CD4-positive, alpha-beta T cell treated with Interferon alpha-2 for 1 hour (primary cell): ENCODE results near the gene PSMB5.
A peak's percentile ranks its signal among the peaks of the same experiment; 100 is the strongest.
"Not testable (repeated sequence)": the region's sequence is repeated elsewhere in the genome, so short reads cannot be mapped to it uniquely, and the experiment has no call there.

Experiments used
- DNase-seq, 2 donors: peaks; one replicate each; pipeline ENCODE4 v3.0.0-alpha.2; 2020 to 2022

PSMB5 gene

DNA sequence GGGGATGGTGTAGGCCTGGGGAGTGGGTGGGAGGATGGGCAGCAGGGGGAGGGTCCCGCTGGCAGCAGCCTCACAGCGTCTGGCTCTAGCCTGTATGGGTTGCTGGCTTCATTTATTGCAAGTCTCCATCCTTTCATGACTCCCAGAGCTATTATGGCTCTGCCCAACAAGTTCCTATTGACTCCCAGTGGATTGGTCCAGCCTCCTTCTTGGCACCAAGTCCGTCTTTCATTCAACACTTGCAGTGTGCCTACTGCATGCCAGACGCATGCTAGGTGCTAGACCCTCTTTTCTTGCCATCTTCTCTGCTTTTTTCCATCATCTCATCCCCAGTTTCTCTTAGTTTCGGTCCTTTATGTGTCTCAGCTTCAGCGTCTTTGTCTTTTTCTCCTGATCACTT is 8.4 kb upstream of the PSMB5 start:
- no peak for DNase-seq

DNA sequence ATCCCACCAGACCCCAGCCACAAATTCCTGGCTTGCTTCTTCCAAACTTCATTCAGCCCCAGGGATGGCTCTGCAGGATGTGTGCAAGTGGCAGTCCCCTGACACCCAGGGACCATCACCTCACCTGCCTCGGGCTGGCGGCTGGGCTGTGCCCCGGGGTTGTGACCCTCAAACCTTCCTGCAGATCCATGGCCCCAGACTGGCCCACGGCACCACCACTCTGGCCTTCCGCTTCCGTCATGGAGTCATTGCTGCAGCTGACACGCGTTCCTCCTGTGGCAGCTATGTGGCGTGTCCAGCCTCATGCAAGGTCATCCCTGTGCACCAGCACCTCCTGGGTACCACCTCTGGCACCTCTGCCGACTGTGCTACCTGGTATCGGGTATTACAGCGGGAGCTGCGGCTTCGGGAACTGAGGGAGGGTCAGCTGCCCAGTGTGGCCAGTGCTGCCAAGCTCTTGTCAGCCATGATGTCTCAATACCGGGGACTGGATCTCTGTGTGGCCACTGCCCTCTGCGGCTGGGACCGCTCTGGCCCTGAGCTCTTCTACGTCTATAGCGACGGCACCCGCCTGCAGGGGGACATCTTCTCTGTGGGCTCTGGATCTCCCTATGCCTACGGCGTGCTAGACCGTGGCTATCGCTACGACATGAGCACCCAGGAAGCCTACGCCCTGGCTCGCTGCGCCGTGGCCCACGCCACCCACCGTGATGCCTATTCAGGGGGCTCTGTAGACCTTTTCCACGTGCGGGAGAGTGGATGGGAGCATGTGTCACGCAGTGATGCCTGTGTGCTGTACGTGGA is 7.7 kb upstream of the PSMB5 start, which contains the start of gene PSMB11:
Gene PSMB11, plus strand, starts transcription at position 51 of the 804 bp plus-strand sequence. Its CDS starts 14 bp downstream, at position 65.
- no peak for DNase-seq

GRCh38 chr14:23041729-23042128 is 7.0 kb upstream of the PSMB5 start:
- no peak for DNase-seq

DNA sequence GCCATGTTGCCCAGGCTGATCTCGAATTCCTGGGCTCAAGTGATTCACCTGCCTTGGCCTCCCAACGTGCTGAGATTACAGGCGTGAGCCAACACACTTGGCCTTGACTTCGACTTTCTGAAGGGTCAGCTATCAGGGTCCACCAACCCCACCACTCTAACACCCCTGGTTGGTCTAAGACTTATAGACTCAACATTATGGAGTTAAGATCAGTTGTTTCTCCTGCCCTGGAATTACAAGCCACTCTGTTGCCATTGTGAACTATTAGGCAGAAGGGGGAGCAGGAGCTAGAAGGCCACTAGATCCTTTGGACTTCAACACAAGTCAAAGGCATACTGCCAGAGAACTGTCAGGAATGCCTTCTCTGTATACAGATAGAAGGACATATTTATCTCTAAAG is 5.4 kb upstream of the PSMB5 start:
- DNase-seq, result no peak

GRCh38 chr14:23035303-23036144 is 824 bp upstream of the PSMB5 start:
- no peak for DNase-seq

- DNase-seq, result no peak
These were observed 751 bp downstream of the PSMB5 start for GRCh38 chr14:23033801-23034497.

DNA sequence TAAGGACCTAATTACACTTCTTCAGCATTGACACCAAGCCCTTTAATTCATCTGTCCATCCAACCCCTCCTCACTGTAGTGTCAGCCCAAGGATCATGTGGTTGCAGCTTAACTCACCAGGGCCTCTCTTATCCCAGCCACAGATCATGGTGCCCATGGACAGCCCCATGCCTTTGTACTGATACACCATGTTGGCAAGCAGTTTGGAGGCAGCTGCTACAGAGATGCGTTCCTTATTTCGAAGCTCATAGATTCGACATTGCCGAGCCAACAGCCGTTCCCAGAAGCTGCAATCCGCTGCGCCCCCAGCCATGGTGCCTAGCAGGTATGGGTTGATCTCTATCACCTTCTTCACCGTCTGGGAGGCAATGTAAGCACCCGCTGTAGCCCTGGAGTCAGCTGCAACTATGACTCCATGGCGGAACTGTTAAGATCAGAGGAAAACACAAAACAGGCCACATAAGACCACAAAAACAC is 1.4 kb downstream of the PSMB5 start:
- DNase-seq, result no peak

DNA sequence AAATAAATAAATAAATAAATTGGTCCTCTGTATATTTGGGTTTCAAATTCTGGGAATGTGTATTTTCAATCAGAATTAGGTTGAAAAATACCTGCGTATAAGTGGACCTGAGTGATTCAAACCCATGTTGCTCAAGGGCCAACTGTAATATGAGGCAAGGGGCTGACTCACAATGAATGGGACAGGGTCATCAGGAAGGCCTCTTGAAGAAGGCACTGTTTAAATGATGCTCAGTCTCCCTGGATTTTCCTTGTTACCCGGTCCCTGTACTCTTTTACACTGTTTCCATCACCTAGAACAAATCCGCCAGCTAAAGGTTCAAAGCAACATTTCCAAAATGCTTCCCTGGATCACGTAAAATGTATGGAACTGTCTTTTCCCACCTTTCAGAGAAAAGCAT is 3.8 kb downstream of the PSMB5 start:
- no peak for DNase-seq

DNA sequence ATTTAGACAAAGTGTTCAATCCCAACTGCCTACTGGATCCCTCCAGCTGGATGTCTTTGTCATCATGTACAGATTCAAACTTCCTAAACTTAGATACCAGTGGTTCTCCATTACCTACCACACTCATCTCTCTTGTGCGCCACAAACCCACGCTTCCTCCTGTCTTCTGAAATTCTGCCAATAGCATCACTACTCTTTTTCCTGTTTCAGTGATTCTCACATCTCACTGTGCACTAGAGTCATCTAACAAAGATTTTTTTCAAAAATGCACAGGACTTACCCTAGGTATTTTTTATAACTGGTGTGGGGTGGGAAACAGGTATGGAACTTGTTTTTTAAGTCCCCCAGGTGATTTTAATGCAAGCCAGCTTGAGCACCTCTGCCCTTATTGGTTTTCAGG is 5.9 kb downstream of the PSMB5 start:
- DNase-seq, result peak in 1 of 2 donors; percentile 34

DNA sequence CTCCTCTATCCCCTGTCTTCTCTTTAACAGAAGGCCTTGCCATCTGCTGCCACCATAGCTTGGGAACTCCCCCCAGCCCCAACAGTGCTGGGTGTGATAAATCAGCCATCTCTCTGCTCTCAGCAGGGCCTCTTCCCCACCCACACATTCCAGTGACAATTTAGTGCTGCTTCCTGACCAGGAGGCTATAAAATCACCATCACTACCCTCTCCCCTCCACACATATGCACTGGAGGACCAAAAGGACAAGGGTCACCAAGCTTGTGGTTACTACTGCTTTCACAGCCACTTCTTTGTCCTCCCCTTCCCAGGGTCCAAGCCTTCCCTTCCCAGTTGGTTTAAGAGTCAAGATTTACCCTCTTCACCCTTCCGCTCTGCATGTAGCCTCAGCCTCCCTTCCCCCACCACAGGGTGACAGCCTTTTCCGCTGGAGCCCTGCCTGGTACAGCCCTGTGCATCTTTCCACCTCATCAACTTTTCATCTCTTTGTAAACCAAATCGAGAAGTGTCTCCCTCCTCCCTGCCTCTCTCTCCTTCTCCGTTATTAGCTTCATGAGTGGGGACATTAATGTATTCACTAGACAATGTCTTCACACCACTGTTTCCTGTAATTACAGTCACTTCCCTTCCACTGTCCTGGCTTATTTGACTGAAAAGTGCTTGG is 9.4 kb downstream of the PSMB5 start:
- DNase-seq, result no peak

DNA sequence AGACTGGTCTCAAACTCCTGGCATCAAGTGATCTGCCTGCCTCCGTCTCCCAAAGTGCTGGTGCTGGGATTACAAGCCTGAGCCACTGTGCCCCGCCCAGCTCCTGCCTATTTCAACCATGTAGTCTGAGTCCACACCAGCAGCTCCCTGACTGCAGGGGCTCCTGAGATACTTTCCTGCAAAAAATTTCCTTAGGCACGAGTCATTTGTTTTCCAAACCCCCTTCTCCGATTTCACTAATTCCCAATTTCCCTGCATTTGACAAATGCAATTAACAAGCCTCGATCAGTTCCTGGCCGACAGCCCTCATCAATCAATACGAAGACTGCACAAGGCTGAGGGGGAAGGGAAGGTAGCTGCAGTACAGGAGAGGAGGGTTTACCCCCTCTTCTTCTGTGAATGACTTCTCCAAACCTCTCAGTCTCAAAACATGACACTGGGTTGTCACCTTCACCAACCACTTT is 10.1 kb downstream of the PSMB5 start:
- DNase-seq, result no peak

GRCh38 chr14:23023795-23024152 is 10.9 kb downstream of the PSMB5 start:
- DNase-seq, result no peak

DNA sequence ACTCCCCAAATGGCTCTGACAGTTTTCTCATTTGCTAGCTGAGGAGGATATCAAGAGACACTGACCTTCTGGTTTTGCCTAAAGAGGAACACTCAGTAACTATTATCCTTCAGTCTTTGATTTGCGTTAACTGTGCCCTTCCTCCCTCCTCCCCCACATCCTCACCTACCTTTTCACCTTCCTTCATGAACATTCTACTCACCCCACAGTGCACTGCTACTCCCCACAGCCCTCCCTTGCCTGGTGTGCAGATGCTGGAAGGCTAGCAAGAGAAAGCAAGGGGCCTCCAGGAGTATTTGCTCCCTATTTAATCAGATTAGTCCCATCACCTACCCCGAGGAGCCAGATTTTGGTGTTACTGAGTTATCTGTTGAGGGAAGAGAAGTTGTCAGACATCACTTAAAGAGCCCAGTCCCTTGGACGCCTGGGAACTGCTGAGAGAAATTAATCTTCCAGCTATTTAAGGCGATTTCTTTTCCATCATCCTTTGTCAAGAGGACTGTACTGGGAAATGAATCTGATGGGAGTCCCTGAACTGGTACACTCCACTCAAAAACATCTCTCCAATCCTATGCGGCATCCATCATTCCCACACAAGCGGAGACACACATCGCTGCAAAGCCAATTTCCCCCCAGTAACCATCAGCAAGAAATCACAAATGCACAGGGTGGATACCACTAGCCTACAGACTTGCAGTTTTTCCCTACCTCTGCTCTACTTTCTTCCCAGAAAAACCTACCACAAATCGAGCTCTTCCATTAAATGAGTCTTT is 11.5 kb downstream of the PSMB5 start:
- no peak for DNase-seq

DNA sequence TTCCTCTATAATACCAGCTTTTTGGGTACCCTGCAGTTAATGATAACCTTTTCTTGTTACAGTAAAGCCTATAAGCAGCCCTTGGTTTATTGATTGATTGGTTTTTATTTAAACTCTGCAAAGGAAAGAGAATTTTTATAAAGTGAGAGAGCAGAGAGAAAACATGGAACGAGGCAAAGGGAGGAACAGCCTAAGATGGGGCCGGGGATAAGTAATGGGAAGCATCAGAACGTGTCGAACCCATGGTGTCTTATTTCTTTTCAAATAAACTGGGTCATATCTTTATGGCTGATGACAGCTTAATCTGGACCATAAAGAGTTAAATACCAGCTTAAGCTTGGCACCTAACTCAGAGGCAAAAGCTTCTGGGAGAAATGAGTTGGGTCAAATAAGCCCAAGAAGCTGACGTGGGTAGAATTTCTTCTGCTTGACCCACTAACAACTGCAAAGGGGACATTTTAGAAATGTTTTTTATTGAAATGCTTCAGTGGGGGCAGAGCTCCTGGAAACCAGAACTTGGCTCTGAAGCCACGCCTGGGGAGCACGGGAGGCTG is 12.7 kb downstream of the PSMB5 start:
- DNase-seq, result no peak

DNA sequence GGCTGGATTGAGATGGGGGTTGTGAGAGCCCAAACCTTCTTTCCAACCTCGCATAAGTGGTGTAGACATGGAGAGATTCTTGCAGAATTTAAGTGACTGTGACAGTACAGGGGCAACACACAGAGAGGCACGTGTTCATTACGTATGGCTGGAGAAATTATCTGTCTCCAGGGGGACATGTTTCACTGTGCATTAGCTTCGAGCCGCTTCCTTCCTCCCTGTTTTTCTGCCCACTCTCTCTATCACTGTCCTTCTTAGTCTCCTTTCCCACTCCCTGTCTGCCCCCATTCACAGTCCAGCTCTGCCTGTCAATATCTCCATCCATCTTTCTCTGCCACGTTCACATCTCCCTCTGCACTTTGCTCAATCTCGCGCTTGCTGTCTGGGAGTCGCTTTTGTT is 13.3 kb downstream of the PSMB5 start:
- DNase-seq, result no peak

DNA sequence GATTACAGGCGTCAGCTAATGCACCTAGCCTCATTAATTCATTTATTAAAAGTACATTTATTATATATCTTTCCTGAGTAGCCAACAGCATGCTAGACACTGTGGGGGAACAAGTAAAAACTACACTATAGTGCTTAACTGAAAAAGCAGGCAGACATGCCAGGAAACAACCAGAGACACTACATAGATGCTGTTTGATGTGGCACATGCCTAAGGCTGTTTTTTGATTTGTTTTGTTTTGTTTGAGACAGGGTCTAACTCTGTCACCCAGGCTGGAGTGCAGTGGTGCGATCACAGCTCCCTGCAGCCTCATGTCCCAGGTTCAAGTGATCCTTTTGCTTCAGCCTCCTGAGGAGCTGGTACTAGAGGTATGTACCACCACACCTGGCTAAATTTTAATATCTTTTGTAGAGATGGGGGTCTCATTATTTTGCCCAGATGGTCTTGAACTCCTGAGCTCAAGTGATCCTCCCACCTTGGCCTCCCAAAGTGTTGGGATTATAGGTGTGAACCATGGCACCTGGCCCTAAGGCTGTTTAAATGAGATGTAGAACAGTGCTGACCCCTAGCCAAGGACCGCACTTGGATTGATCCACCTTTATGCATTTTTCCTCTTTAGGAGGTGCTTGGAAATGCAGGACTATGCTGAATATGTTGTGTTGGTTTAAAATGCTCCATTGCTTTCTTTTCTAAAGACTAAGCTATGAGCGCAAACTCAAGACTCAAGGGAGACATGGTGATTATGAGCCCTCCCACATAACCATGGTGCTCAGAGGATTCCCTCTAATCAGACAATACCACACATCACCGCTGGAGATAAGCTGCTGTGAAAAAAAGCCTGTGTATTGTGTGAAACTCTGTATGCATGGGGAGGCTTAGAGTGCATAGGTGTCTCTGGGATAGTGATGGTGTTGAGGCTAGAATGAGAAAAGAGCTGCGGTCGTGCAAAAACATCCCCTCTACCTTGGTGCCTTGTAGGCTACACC is 14.3 kb downstream of the PSMB5 start:
- no peak for DNase-seq

GRCh38 chr14:23018107-23018506 is 16.6 kb downstream of the PSMB5 start:
- no peak for DNase-seq

GRCh38 chr14:23017091-23017490 is 17.6 kb downstream of the PSMB5 start:
- no peak for DNase-seq

DNA sequence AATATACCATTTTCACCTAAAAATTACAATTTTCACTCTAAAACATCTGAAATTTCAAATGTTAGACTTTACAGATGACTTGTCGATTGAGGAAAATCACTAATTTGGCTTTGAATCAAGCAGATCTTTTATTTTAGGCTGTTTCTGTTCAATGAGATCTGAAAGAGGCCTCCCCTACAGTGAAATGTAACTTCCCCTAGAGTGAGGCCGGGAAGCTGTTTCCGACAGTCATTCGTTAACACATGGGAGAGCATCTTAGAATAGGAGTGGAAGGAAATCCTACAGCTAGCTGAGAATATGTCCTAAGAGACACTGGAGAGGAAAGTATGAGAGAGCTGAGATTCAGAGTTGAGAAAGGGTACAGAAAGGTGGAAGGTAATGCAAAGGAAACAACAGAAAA is 19.1 kb downstream of the PSMB5 start:
- no peak for DNase-seq

- not testable (repeated sequence) for DNase-seq
These were observed 21.0 kb downstream of the PSMB5 start for GRCh38 chr14:23013749-23014054.
